C1 segment of cervical spinal cord (tissue), 14 donors: ENCODE measurements around the gene HSD17B1.
"Not testable (repeated sequence)": the region's sequence is repeated elsewhere in the genome, so short reads cannot be mapped to it uniquely, and the experiment has no call there.

ENCODE experiments used
- DNase-seq, 14 donors: peaks; one replicate each; lab custom pipeline; 2025; lab: John Stamatoyannopoulos, UW

The HSD17B1 gene

GRCh38 chr17:42552736-42553135, at the start of gene HSD17B1:
TSS of gene HSD17B1 (plus strand) at chr17:42552923. CDS start at chr17:42552934, 11 bp downstream.
- DNase-seq: not testable (repeated sequence)

- no peak for DNase-seq
These were observed 49.8 kb upstream of the HSD17B1 start for GRCh38 chr17:42502926-42503325.

GRCh38 chr17:42507671-42508070, 45.1 kb upstream of the HSD17B1 start:
- DNase-seq: no peak

- no peak for DNase-seq
These were observed 44.1 kb upstream of the HSD17B1 start for GRCh38 chr17:42508426-42509165.

GRCh38 chr17:42509409-42509808, 43.3 kb upstream of the HSD17B1 start:
- no peak for DNase-seq

GRCh38 chr17:42509841-42510240, 42.9 kb upstream of the HSD17B1 start:
- no peak for DNase-seq

- no peak for DNase-seq
These were observed 40.5 kb upstream of the HSD17B1 start for GRCh38 chr17:42512246-42512645.

GRCh38 chr17:42512733-42513251, 39.9 kb upstream of the HSD17B1 start:
- no peak for DNase-seq

GRCh38 chr17:42513686-42514085, 39.0 kb upstream of the HSD17B1 start:
- no peak for DNase-seq

GRCh38 chr17:42514279-42514678, 38.4 kb upstream of the HSD17B1 start:
- DNase-seq: no peak

- no peak for DNase-seq
These were observed 37.9 kb upstream of the HSD17B1 start for GRCh38 chr17:42514867-42515266.

- peak in 12 of 14 donors; percentile 18 to 77 (median 60) for DNase-seq
These were observed 35.2 kb upstream of the HSD17B1 start for GRCh38 chr17:42517516-42517915.

- DNase-seq: peak in 9 of 14 donors; percentile 19 to 74 (median 37)
These were observed 34.5 kb upstream of the HSD17B1 start for GRCh38 chr17:42518046-42518754.

GRCh38 chr17:42518755-42519545, 33.8 kb upstream of the HSD17B1 start:
- DNase-seq: no peak

GRCh38 chr17:42519546-42520491, 32.9 kb upstream of the HSD17B1 start:
- peak in 12 of 14 donors; percentile 10 to 84 (median 66) for DNase-seq

- DNase-seq: no peak
These were observed 32.2 kb upstream of the HSD17B1 start for GRCh38 chr17:42520540-42520951.

GRCh38 chr17:42521036-42521435, 31.7 kb upstream of the HSD17B1 start:
- peak in 1 of 14 donors; percentile 17 for DNase-seq

- DNase-seq: no peak
These were observed 31.0 kb upstream of the HSD17B1 start for GRCh38 chr17:42521666-42522262.

- DNase-seq: no peak
These were observed 30.4 kb upstream of the HSD17B1 start for GRCh38 chr17:42522263-42522790.

GRCh38 chr17:42522798-42523278, 29.9 kb upstream of the HSD17B1 start:
- DNase-seq: no peak
